Right atrium auricular region (tissue), 2 donors: Measurements from ENCODE around the gene DUSP10. TPM values are rescaled to one million over a fixed set of nuclear protein-coding genes. Genes with fewer than 3 reads are reported as not detected.

Source experiments
- DNase-seq: peaks from one replicate; pipeline ENCODE4 v3.0.0-alpha.2; 2019; ENCODE audit warnings: low spot score
- H3K27ac ChIP-seq, 2 donors: fragments of 200-600 bp; sonication (generic); 1 replicate in 1 of 2; 2 replicates in 1 of 2; pipeline ENCODE4 v1.5.1; 2016 to 2019
- H3K27me3 ChIP-seq, 2 donors: fragments of 200-600 bp; sonication (generic); one replicate each; pipeline versions ENCODE4 v1.5.1 to v1.6.0; 2017 to 2019
- H3K36me3 ChIP-seq: fragments of 200-600 bp; sonication (generic); one replicate; pipeline ENCODE4 v1.5.1; 2016
- H3K4me1 ChIP-seq, 2 donors: fragments of 200-600 bp; sonication (generic); one replicate each; pipeline versions ENCODE4 v1.5.1 to v1.6.0; 2017 to 2019
- H3K4me3 ChIP-seq, 2 donors: fragments of 200-600 bp; sonication (generic); 1 replicate in 1 of 2; 2 replicates in 1 of 2; pipeline ENCODE4 v1.5.1; 2017 to 2019; ENCODE audit warnings: mild to moderate bottlenecking in 1 of 2, moderate library complexity in 1 of 2
- H3K9me3 ChIP-seq, 2 donors: fragments of 200-600 bp; sonication (generic); one replicate each; pipeline ENCODE4 v1.5.1; 2019
- CTCF ChIP-seq, 2 donors: fragments of 200-600 bp; sonication (generic); IDR thresholded peaks; one replicate each; pipeline ENCODE4 v1.5.1; 2019; ENCODE audit warnings: antibody characterized with exemption in 2 of 2
- total RNA-seq, 2 donors: library from RNA; depleted of rRNA; stranded (reverse); fragments of >200 nt; gene quantifications; one replicate each; pipeline ENCODE4 v1.1.0, GENCODE V29; 2016

The DUSP10 gene
- total RNA-seq, 2 donors from 2014 or later = 3.3 to 6.4 TPM

GRCh38 chr1:221655766-221656305 lies 86.1 kb downstream of the DUSP10 start:
- H3K9me3 ChIP-seq = no peaks in the 10 kb centered on the region
- no peak overlapping the region for H3K4me3 ChIP-seq

More at GRCh38 chr1:221655766-221656305, 86.1 kb downstream of the DUSP10 start:
- TF ChIP-seq CTCF (IDR thresholded peaks at IDR 0.05) = no peak
- H3K36me3 ChIP-seq = no peaks in the 10 kb centered on the region
- H3K27ac ChIP-seq = no peak overlapping the region
- no peaks in the 10 kb centered on the region for H3K27me3 ChIP-seq
- no peak for DNase-seq
- no peaks in the 10 kb centered on the region for H3K4me1 ChIP-seq
